Stomach (tissue), 9 donors: ENCODE data around the gene NEAT1. TPM values are rescaled to one million over a fixed set of nuclear protein-coding genes. Genes with fewer than 3 reads are reported as not detected.
"Not testable (repeated sequence)": the region's sequence is repeated elsewhere in the genome, so short reads cannot be mapped to it uniquely, and the experiment has no call there.

Source experiments
- DNase-seq, 2 donors: peaks; one replicate each; pipeline versions ENCODE4 v3.0.0 to v3.0.0-alpha.2; 2013 to 2019
- H3K27ac ChIP-seq, 5 donors: fragments of 200-600 bp in 4 of 5; sonication (generic) in 4 of 5; one replicate each; pipeline ENCODE4 v1.5.1; 2013 to 2019; ENCODE audit warnings: mild to moderate bottlenecking in 1 of 5, moderate library complexity in 1 of 5
- H3K27me3 ChIP-seq, 3 donors: fragments of 200-600 bp; sonication (generic); one replicate each; pipeline ENCODE4 v1.5.1; 2017 to 2019; ENCODE audit warnings: mixed run types in 1 of 3
- H3K36me3 ChIP-seq, 4 donors: fragments of 200-600 bp; sonication (generic); 1 replicate in 3 of 4; 2 replicates in 1 of 4; pipeline ENCODE4 v1.5.1; 2016 to 2019
- H3K4me1 ChIP-seq, 4 donors: fragments of 200-600 bp; sonication (generic); one replicate each; pipeline ENCODE4 v1.5.1; 2016 to 2019
- H3K4me3 ChIP-seq, 4 donors: fragments of 200-600 bp; sonication (generic) in 3 of 4; one replicate each; pipeline ENCODE4 v1.5.1; 2016 to 2019; ENCODE audit warnings: mild to moderate bottlenecking in 1 of 4
- H3K9me3 ChIP-seq, 4 donors: fragments of 200-600 bp; sonication (generic); one replicate each; pipeline ENCODE4 v1.5.1; 2016 to 2019
- CTCF ChIP-seq, 7 experiments: fragments of 450-650 bp in 4 of 7; fragments of 200-600 bp in 3 of 7; sonication (generic) in 3 of 7; IDR thresholded peaks; one replicate each; pipeline ENCODE4 v1.5.1; 2016 to 2019; ENCODE audit warnings: antibody characterized with exemption in 7 of 7, control low read depth in 2 of 7, mild to moderate bottlenecking in 1 of 7
- EP300 ChIP-seq: sonication (generic); formaldehyde crosslinking; IDR thresholded peaks from one replicate; pipeline ENCODE4 v1.6.1; 2017; ENCODE audit warnings: antibody characterized with exemption
- POLR2A ChIP-seq, 4 donors: fragments of 450-650 bp; IDR thresholded peaks; one replicate each; pipeline ENCODE4 v1.6.1; 2016; ENCODE audit warnings: antibody characterized with exemption in 4 of 4, control low read depth in 2 of 4, mild to moderate bottlenecking in 1 of 4, moderate library complexity in 1 of 4
- POLR2AphosphoS5 ChIP-seq, 3 donors: sonication (generic); formaldehyde crosslinking; IDR thresholded peaks; one replicate each; pipeline ENCODE4 v1.6.1; 2016; ENCODE audit warnings: antibody characterized with exemption in 3 of 3
- WGBS, 5 donors: extraction: QIAGEN DNeasy Blood & Tissue Kit in 3 of 5; methylation state at CpG; one replicate each; pipeline versions ENCODE4 v1.1.5 to v1.1.7; 2013 to 2018; 5-methylcytosine and 5-hydroxymethylcytosine counted together
- intact Hi-C: fragments of 100-400 bp; cut with DNase I; formaldehyde crosslinking; loops from one replicate; pipeline ENCODE4 v1.15.1; 2023; ENCODE audit warnings: low total_unique reads
- polyA plus RNA-seq, 3 donors: library from polyadenylated mRNA; stranded (reverse); fragments of 200-250 nt; gene quantifications; one replicate each; pipeline ENCODE4 v1.2.3, GENCODE V29; 2013
- total RNA-seq, 5 donors: library from RNA; depleted of rRNA; stranded (reverse); fragments of >200 nt; gene quantifications; one replicate each; pipeline versions ENCODE4 v1.1.0 to v1.2.3, GENCODE V29; 2014 to 2016
- donor health status: healthy with polysubstance abuse.
- donor health status: Bipolar disorder and iron deficiency.
- donor health status: healthy.

Gene NEAT1
- total and polyA plus RNA-seq, 8 donors: 131 to 2,124 (median 707) TPM

GRCh38 chr11:65459552-65459951 is 37.0 kb downstream of the NEAT1 start:
- WGBS, 5 donors: 59 to 75% (median 73%) methylated on average over 7 of the region's 7 CpGs
- no peak for TF ChIP-seq EP300
- no peak for TF ChIP-seq POLR2A (IDR thresholded peaks at IDR 0.05)
- TF ChIP-seq POLR2AphosphoS5 (IDR thresholded peaks at IDR 0.05): no peak
- TF ChIP-seq CTCF (IDR thresholded peaks at IDR 0.05): no peak
- Histone ChIP-seq H3K36me3 (no peaks in the 10 kb centered on the region), H3K9me3 (no peaks in the 10 kb centered on the region), H3K27me3 (no peaks in the 10 kb centered on the region), H3K4me1 (peaks cover 6 to 11% (median 8%) of the 10 kb centered on the region in 4 donors), H3K27ac (no peak overlapping the region), H3K4me3 (no peak overlapping the region)
- DNase-seq: no peak
- intact Hi-C loops: no loop called here

- H3K9me3 ChIP-seq, H3K27ac ChIP-seq, DNase-seq, H3K27me3 ChIP-seq, H3K36me3 ChIP-seq, H3K4me3 ChIP-seq, intact Hi-C loops: not testable (repeated sequence)
- H3K4me1 ChIP-seq: peaks cover 0 to 18% (median 7%) of the 10 kb centered on the region in 4 donors
- 94 to 96% (median 94%) methylated on average over 18 of the region's 18 CpGs for WGBS, 5 donors
Observed at GRCh38 chr11:65465471-65465870, 42.9 kb downstream of the NEAT1 start.

GRCh38 chr11:65467306-65467705 is 44.7 kb downstream of the NEAT1 start:
- intact Hi-C loops, H3K4me3 ChIP-seq, H3K27ac ChIP-seq: not testable (repeated sequence)

GRCh38 chr11:65468874-65469333 is 46.3 kb downstream of the NEAT1 start:
- peak overlapping the region in 3 of 5 donors; percentile 10 to 99 (median 32) for H3K27ac ChIP-seq
- 11 to 18% (median 16%) methylated on average over 3 of the region's 3 CpGs for WGBS, 5 donors
- intact Hi-C loops: no loop called here

More at GRCh38 chr11:65467306-65467705, 44.7 kb downstream of the NEAT1 start:
- not testable (repeated sequence) for DNase-seq, H3K36me3 ChIP-seq, H3K9me3 ChIP-seq, H3K27me3 ChIP-seq
- H3K4me1 ChIP-seq: peaks cover 11 to 36% (median 22%) of the 10 kb centered on the region in 4 donors
- WGBS, 5 donors: 83 to 94% (median 88%) methylated on average over 6 of the region's 6 CpGs

GRCh38 chr11:65470433-65471049 is 47.9 kb downstream of the NEAT1 start:
- peaks cover 19 to 50% (median 35%) of the 10 kb centered on the region in 4 donors for H3K4me1 ChIP-seq
- peak overlapping the region; percentile 79 to 99 (median 95) for H3K27ac ChIP-seq
- no peaks in the 10 kb centered on the region for H3K36me3 ChIP-seq
- no peaks in the 10 kb centered on the region for H3K9me3 ChIP-seq
- 60 to 90% (median 79%) methylated on average over 8 of the region's 8 CpGs for WGBS, 5 donors
- no peak for DNase-seq
- no peak overlapping the region for H3K4me3 ChIP-seq
- intact Hi-C loops: loop anchor here (5.0 kb wide), 1 partner anchor 37 kb away; no protein-coding TSS in a partner anchor
- no peaks in the 10 kb centered on the region for H3K27me3 ChIP-seq
- TF ChIP-seq POLR2A (IDR thresholded peaks at IDR 0.05) (no peak), EP300 (no peak), CTCF (IDR thresholded peaks at IDR 0.05) (no peak), POLR2AphosphoS5 (IDR thresholded peaks at IDR 0.05) (no peak)

More at GRCh38 chr11:65468874-65469333, 46.3 kb downstream of the NEAT1 start:
- H3K4me1 ChIP-seq: peaks cover 19 to 45% (median 32%) of the 10 kb centered on the region in 4 donors
- H3K36me3 ChIP-seq: no peaks in the 10 kb centered on the region
- TF ChIP-seq POLR2A (IDR thresholded peaks at IDR 0.05): no peak
- no peak for TF ChIP-seq EP300
- peak in 5 of 7 experiments; percentile 37 to 93 (median 66) for TF ChIP-seq CTCF (IDR thresholded peaks at IDR 0.05)
- peak in 2 of 3 donors; percentile 25 to 77 for TF ChIP-seq POLR2AphosphoS5 (IDR thresholded peaks at IDR 0.05)
- H3K4me3 ChIP-seq: no peak overlapping the region
- no peaks in the 10 kb centered on the region for H3K27me3 ChIP-seq
- no peaks in the 10 kb centered on the region for H3K9me3 ChIP-seq
- peak; percentile 93 to 94 for DNase-seq
